Measurements from ENCODE around the gene MTIF2.

DNA sequence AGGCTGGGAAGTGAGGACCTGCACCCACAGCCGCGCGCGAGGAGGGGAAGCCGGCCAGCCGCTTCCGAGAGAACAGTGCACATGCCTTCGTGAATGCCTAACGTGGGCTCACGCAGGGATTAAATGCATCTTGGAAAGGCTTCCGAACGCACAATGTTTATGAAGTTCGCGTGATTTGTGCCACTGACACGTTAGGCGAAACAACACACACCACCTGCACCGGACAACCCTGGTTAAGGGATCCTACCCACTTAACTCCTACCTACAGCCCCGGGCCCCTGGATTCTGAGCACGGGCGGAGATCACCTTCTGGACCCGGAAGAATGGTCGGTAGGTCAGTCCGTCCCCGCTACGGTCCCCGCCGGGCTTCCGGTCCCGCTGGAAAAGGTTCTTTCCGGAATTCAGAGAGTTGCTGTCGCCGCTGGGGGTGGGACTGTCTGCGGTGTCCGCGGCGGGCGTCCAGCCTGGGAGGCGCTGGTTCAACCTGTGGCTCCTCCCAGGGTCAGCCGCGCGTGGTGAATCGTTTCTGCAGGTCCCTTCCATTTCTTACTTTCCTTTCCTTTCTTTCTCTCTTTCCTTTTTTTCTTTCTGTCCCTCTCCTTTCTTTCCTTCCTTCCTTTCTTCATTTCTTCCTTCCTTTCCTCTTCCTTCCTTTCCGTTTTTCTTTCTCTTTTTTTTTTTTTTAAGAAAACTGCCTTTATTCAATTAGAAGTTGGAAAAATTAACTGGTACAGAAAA lies at the start of gene MTIF2:
- TF ChIP-seq, protein P1, sequence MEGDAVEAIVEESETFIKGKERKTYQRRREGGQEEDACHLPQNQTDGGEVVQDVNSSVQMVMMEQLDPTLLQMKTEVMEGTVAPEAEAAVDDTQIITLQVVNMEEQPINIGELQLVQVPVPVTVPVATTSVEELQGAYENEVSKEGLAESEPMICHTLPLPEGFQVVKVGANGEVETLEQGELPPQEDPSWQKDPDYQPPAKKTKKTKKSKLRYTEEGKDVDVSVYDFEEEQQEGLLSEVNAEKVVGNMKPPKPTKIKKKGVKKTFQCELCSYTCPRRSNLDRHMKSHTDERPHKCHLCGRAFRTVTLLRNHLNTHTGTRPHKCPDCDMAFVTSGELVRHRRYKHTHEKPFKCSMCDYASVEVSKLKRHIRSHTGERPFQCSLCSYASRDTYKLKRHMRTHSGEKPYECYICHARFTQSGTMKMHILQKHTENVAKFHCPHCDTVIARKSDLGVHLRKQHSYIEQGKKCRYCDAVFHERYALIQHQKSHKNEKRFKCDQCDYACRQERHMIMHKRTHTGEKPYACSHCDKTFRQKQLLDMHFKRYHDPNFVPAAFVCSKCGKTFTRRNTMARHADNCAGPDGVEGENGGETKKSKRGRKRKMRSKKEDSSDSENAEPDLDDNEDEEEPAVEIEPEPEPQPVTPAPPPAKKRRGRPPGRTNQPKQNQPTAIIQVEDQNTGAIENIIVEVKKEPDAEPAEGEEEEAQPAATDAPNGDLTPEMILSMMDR (IDR thresholded peaks at IDR 0.05; ENCODE audit: low read depth, low read length, poor library complexity, severe bottlenecking) = no peak
- TF ChIP-seq EZH2phosphoT487 (IDR thresholded peaks at IDR 0.05; ENCODE audit: borderline replicate concordance, low read length) = no peak
